ENCODE results near the gene CFI.

The CFI gene

GRCh38 chr4:109754093-109754857 lies 47.5 kb downstream of the CFI start:
- ATAC-seq: no peak
- Mint-ChIP-seq H3K36me3 (no peaks in the 10 kb centered on the region), H3K4me1 (no peaks in the 10 kb centered on the region), H3K9me3 (no peaks in the 10 kb centered on the region), H3K4me3 (no peak overlapping the region), H3K27me3 (peaks cover 29% of the 10 kb centered on the region), H3K27ac (no peak overlapping the region)

DNA sequence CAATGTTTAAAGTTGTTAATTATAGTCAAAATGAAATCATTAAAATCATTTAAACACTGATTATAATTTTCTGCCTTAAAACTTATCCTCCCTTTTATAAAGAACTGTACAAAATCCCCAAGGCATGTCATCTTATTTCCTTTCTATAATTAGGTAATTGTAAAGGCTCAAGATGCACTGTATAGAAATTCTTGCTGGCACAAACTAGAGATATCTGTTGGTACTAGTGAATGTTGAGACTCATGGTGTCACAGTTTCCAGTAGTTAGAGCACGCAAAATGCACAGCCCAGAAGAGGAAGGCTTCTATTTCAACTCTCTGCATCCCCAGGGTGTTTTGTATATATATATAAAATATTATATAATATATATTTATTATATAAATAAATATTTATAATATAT lies 49.3 kb downstream of the CFI start:
- Mint-ChIP-seq H3K9me3 (no peaks in the 10 kb centered on the region), H3K27ac (no peak overlapping the region), H3K36me3 (no peaks in the 10 kb centered on the region), H3K4me3 (no peak overlapping the region), H3K27me3 (peaks cover 29% of the 10 kb centered on the region), H3K4me1 (no peaks in the 10 kb centered on the region)
- no peak for ATAC-seq

GRCh38 chr4:109751852-109752251 lies 49.9 kb downstream of the CFI start:
- H3K4me3 Mint-ChIP-seq: no peak overlapping the region
- H3K9me3 Mint-ChIP-seq: no peaks in the 10 kb centered on the region
- no peak overlapping the region for H3K27ac Mint-ChIP-seq
- no peaks in the 10 kb centered on the region for H3K36me3 Mint-ChIP-seq
- peaks cover 24% of the 10 kb centered on the region for H3K27me3 Mint-ChIP-seq
- no peaks in the 10 kb centered on the region for H3K4me1 Mint-ChIP-seq
- no peak for ATAC-seq

- no peaks in the 10 kb centered on the region for H3K9me3 Mint-ChIP-seq
- H3K27ac Mint-ChIP-seq: no peak overlapping the region
Observed at GRCh38 chr4:109750652-109751244, 51.1 kb downstream of the CFI start.

GRCh38 chr4:109749388-109750082 lies 52.3 kb downstream of the CFI start:
- no peak overlapping the region for H3K27ac Mint-ChIP-seq
- no peaks in the 10 kb centered on the region for H3K4me1 Mint-ChIP-seq
- H3K27me3 Mint-ChIP-seq: peaks cover 14% of the 10 kb centered on the region
- no peak for ATAC-seq
- no peaks in the 10 kb centered on the region for H3K9me3 Mint-ChIP-seq
- H3K4me3 Mint-ChIP-seq: no peak overlapping the region
- no peaks in the 10 kb centered on the region for H3K36me3 Mint-ChIP-seq

More at GRCh38 chr4:109750652-109751244, 51.1 kb downstream of the CFI start:
- H3K4me1 Mint-ChIP-seq: no peaks in the 10 kb centered on the region
- H3K4me3 Mint-ChIP-seq: no peak overlapping the region
- peaks cover 19% of the 10 kb centered on the region for H3K27me3 Mint-ChIP-seq
- no peaks in the 10 kb centered on the region for H3K36me3 Mint-ChIP-seq
- no peak for ATAC-seq

DNA sequence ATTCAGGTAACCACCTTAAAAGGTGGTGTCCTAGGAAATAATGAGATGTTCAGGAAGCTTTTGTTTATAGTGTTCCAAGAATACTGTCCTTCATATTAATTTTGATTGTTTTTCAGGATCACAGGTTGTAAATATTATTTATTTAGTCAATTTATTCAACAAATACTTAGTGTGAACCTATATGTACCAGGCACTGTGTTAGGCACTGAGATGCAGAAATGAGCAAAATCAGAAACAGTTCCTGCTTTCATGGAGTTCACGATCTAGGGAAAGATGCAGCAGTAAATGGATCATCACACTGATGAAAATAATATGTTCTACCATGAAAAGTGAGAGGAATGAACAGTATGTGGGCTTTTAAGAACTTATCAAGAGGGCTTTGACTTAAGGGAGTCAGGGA lies 53.7 kb downstream of the CFI start:
- H3K27me3 Mint-ChIP-seq: peaks cover 8% of the 10 kb centered on the region
- no peak overlapping the region for H3K27ac Mint-ChIP-seq
- no peaks in the 10 kb centered on the region for H3K4me1 Mint-ChIP-seq
- ATAC-seq: no peak
- H3K4me3 Mint-ChIP-seq: no peak overlapping the region
- H3K9me3 Mint-ChIP-seq: no peaks in the 10 kb centered on the region
- H3K36me3 Mint-ChIP-seq: no peaks in the 10 kb centered on the region

DNA sequence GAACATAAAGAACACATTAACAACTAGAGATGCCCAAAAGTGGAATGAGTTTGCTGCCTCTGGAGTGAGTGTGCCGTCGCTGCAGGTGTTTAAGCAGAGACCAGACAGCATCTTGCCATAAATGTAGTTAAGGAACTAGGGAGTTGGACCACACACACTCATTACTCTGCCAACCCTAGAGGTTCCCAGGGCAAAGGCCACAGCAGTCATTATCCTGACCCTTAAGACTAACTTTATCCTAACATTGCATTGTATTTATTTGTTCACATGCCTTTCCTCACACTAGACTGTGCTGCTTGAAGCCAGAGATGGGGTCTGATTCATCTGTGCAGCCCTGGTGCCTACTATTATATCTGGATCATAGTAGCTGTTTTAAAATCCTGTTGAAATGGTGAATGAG lies 55.1 kb downstream of the CFI start:
- Mint-ChIP-seq H3K4me3 (no peak overlapping the region), H3K4me1 (no peaks in the 10 kb centered on the region), H3K36me3 (no peaks in the 10 kb centered on the region), H3K27me3 (peaks cover 8% of the 10 kb centered on the region), H3K27ac (no peak overlapping the region), H3K9me3 (no peaks in the 10 kb centered on the region)
- no peak for ATAC-seq

- no peak overlapping the region for H3K4me3 Mint-ChIP-seq
- no peak overlapping the region for H3K27ac Mint-ChIP-seq
- H3K9me3 Mint-ChIP-seq: no peaks in the 10 kb centered on the region
- no peaks in the 10 kb centered on the region for H3K36me3 Mint-ChIP-seq
- ATAC-seq: no peak
- no peaks in the 10 kb centered on the region for H3K4me1 Mint-ChIP-seq
- H3K27me3 Mint-ChIP-seq: peaks cover 8% of the 10 kb centered on the region
Observed at GRCh38 chr4:109745830-109746229, 56.0 kb downstream of the CFI start.

- Mint-ChIP-seq H3K27me3 (peaks cover 14% of the 10 kb centered on the region), H3K27ac (no peak overlapping the region), H3K4me3 (no peak overlapping the region), H3K9me3 (no peaks in the 10 kb centered on the region), H3K36me3 (no peaks in the 10 kb centered on the region), H3K4me1 (no peaks in the 10 kb centered on the region)
- no peak for ATAC-seq
Observed at GRCh38 chr4:109739547-109739946, 62.3 kb downstream of the CFI start.

DNA sequence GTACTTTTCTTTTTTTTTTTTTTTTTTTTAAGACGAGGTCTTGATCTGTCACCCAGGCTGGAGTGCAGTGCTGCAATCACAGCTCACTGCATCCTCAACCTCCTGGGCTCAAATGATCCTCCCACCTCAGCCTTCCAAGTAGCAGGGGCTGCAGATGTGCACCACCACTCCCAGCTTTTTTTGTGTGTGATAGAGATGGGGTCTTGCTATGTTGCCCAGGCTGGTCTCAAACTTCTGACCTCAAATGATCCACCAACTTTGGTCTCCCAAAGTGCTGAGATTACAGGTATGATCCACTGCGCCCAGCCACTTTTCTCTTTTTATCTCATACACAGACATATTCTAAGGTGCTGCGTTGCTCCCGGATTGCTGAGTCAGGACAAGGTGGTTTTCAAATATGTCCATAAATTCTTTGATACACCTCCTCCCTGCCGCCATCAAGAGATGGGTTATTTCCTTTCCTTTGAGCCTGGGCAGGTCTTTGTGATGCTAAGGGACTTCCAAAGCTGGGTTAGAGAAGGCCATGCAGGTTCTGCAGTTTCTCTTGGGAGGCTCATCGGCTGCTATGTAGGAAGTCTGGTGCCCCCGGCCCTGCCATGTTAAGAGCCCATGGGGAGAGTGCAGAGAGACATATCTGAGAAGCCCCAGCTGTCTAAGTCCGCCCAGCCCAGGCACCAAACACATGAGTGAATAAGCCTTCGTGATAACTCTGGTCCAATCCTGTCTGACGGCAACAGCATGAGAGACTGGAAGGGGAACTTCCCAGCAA lies 63.5 kb downstream of the CFI start:
- Mint-ChIP-seq H3K27ac (no peak overlapping the region), H3K36me3 (no peaks in the 10 kb centered on the region), H3K27me3 (peaks cover 14% of the 10 kb centered on the region), H3K4me3 (no peak overlapping the region), H3K9me3 (no peaks in the 10 kb centered on the region), H3K4me1 (no peaks in the 10 kb centered on the region)
- no peak for ATAC-seq

- Mint-ChIP-seq H3K4me3 (no peak overlapping the region), H3K27me3 (peaks cover 14% of the 10 kb centered on the region)
Observed at GRCh38 chr4:109735566-109736365, 66.0 kb downstream of the CFI start.

DNA sequence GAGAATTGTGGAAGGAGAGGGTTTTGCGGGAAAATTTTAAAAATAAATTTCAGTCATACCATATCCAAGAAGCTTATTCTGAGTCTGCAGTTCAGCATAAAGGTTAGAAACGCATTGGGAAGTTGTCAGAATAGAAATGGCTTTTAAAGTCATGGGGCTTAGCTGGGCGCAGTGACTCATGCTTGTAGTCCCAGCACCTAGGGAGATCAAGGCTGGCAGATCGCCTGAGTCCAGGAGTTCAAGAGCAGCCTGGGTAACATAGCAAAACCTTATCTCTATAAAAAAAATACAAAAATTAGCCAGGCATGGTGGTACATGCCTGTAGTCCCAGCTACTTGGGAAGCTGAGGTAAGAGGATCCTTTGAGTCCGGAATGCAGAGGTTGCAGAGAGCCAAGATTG lies 68.1 kb downstream of the CFI start:
- Mint-ChIP-seq H3K4me1 (peaks cover 5% of the 10 kb centered on the region), H3K27ac (no peak overlapping the region), H3K27me3 (peaks cover under 1% of the 10 kb centered on the region), H3K4me3 (no peak overlapping the region), H3K9me3 (no peaks in the 10 kb centered on the region), H3K36me3 (no peaks in the 10 kb centered on the region)
- ATAC-seq: no peak

More at GRCh38 chr4:109735566-109736365, 66.0 kb downstream of the CFI start:
- Mint-ChIP-seq H3K36me3 (no peaks in the 10 kb centered on the region), H3K4me1 (no peaks in the 10 kb centered on the region), H3K27ac (no peak overlapping the region), H3K9me3 (no peaks in the 10 kb centered on the region)
- no peak for ATAC-seq

GRCh38 chr4:109730619-109731545 lies 70.9 kb downstream of the CFI start:
- ATAC-seq: no peak
- Mint-ChIP-seq H3K4me3 (peak overlapping the region; percentile 86), H3K36me3 (peaks cover 9% of the 10 kb centered on the region), H3K27ac (peak overlapping the region; percentile 69), H3K4me1 (peaks cover 12% of the 10 kb centered on the region), H3K9me3 (no peaks in the 10 kb centered on the region), H3K27me3 (no peaks in the 10 kb centered on the region)
